Suppressor macrophage (primary cell): ENCODE data around the gene SDF4.
A peak's percentile ranks its signal among the peaks of the same experiment; 100 is the strongest.
"Not testable (repeated sequence)": the region's sequence is repeated elsewhere in the genome, so short reads cannot be mapped to it uniquely, and the experiment has no call there.

ENCODE experiments used
- DNase-seq, 4 experiments: peaks; one replicate each; pipeline ENCODE4 v3.0.0-alpha.2; 2020 to 2022

Gene SDF4

GRCh38 chr1:1197551-1198422 is 34.0 kb downstream of the SDF4 start:
- no peak for DNase-seq

- DNase-seq = no peak
These were observed 34.7 kb downstream of the SDF4 start for GRCh38 chr1:1197188-1197500.

GRCh38 chr1:1196431-1197187 is 35.2 kb downstream of the SDF4 start:
- DNase-seq = no peak

GRCh38 chr1:1195726-1196125 is 36.1 kb downstream of the SDF4 start:
- not testable (repeated sequence) for DNase-seq

- DNase-seq = no peak
These were observed 37.1 kb downstream of the SDF4 start for GRCh38 chr1:1194723-1195122.

GRCh38 chr1:1191734-1192133 is 40.1 kb downstream of the SDF4 start:
- DNase-seq = no peak

GRCh38 chr1:1189111-1189510 is 42.7 kb downstream of the SDF4 start:
- DNase-seq = peak; percentile 50 to 87 (median 78)

- DNase-seq = no peak
These were observed 43.9 kb downstream of the SDF4 start for GRCh38 chr1:1187938-1188337.

GRCh38 chr1:1185101-1185765 is 46.6 kb downstream of the SDF4 start:
- DNase-seq = no peak

- DNase-seq = no peak
These were observed 47.7 kb downstream of the SDF4 start for GRCh38 chr1:1183833-1184775.

- no peak for DNase-seq
These were observed 48.5 kb downstream of the SDF4 start for GRCh38 chr1:1183221-1183747.

- DNase-seq = peak in 2 of 4 experiments; percentile 2 to 36
These were observed 49.1 kb downstream of the SDF4 start for GRCh38 chr1:1182491-1183220.

- DNase-seq = no peak
These were observed 49.8 kb downstream of the SDF4 start for GRCh38 chr1:1181938-1182410.

- no peak for DNase-seq
These were observed 50.5 kb downstream of the SDF4 start for GRCh38 chr1:1181129-1181937.

- no peak for DNase-seq
These were observed 51.6 kb downstream of the SDF4 start for GRCh38 chr1:1179983-1180861.

GRCh38 chr1:1179346-1179982 is 52.3 kb downstream of the SDF4 start:
- no peak for DNase-seq

- no peak for DNase-seq
These were observed 52.9 kb downstream of the SDF4 start for GRCh38 chr1:1178794-1179331.

- no peak for DNase-seq
These were observed 54.2 kb downstream of the SDF4 start for GRCh38 chr1:1177452-1178206.
